Measurements from ENCODE around the gene FCER2.

Gene FCER2

DNA sequence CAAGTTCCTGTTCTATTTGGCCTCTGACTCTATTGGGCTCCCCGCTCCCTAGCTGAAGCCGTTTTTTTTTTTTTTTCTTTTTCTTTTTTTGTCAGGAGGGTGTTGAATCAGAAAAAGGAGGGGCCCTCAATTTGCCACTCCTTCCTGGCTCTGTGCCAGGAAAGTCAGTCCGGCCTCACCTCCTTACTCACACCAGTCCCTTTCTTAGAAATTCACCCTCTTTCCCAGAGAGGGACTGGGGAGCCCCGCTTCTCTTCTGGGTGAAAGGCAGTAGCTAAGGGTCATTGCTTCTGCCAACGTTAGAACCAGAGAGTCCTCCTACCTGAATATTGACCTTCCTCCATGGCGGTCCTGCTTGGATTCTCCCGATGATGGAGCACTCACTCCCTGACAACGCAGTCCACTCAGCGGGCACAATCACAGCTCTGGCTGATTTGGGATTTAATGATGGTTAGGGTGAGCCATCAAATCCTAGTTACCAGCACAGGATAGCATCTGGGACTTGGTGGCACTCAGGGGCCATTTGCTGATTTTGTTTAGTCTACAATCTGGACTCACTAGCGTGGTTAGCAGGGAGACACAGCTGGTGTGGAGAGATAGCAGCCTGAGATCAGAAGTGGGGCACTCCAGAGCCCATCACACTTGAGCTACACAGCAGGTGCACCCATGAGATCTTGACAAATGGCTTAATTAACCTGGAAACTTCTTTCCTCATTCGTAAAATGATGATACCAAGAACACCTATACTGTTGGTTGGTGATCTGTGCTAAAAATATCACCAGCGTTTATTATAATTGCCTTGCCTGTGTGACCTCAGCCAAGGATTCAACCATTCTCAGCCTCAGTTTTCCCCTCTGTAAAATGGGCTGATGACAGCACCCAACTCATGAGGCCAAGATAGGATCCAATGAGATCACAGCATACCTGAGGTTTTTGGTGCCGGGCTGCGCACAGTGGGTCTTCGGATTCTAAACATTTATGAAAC is 2.2 kb downstream of the FCER2 start:
- DNase-seq: peak; percentile 20

- DNase-seq: no peak
Observed at GRCh38 chr19:7699003-7699402, 2.9 kb downstream of the FCER2 start.

DNA sequence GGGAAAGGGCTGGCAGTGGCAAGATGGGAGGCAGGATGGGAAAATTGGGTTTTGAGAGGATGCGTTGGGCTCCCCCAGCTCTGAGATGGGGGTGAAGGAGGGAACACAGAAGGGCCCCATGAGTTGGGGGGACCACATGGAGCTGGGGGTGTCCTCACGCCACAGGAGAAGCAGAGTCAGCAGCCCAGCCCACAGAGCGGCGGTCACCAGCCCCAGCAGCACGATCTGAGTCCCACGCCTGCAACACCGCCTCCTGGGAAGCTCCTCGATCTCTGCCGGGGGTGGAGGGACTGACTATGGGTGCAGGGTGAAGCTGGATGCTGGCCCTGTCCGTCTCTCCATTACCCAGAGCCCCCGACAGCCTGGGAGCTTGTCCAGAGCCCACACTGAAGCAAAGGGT is 3.3 kb downstream of the FCER2 start:
- no peak for DNase-seq

DNA sequence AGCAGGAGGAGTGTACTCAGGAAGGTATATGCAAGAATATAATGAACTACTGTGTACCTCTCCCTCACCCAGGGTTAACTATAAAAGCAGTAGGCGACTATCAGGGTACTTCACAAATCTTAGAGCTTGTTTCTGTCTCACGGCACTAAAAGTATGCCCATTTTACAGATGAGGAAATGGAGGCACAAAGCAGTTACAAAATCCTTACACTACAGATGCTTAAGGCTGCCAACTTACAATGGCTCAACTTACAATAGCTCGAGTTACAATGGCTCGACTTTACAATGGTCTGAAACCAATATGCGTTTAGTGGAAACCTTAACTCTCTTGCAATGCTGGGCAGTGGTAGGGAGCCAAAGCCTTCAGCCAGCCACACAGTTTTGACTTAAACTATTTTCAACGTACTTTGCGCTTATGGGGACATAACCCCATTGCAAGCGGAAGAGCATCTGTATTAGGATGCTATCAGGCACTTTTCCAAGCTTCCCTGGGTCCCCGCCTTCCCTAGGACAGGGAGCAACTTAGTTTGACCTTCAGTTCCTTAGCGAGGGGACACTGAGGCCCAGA is 4.1 kb downstream of the FCER2 start:
- no peak for DNase-seq

DNA sequence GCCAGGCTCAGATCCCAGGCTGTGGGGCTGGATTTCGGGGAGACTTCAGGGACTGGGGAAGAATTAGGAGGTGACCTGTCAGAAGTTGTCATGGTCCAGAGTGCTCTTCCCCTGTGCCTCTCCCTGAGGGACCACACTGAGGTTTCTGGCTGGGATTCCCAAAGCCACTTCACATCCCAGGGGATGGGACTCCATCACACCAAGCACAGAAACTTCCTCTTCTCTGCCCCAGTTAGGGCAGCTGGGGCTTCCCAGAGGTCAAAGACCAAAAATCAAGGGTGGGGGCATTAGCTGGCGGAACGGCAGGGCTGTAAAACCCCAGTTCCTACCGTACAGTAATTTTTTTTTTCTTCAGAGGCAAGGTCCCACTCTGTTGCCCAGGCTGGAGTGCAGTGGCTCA is 7.4 kb downstream of the FCER2 start:
- no peak for DNase-seq

DNA sequence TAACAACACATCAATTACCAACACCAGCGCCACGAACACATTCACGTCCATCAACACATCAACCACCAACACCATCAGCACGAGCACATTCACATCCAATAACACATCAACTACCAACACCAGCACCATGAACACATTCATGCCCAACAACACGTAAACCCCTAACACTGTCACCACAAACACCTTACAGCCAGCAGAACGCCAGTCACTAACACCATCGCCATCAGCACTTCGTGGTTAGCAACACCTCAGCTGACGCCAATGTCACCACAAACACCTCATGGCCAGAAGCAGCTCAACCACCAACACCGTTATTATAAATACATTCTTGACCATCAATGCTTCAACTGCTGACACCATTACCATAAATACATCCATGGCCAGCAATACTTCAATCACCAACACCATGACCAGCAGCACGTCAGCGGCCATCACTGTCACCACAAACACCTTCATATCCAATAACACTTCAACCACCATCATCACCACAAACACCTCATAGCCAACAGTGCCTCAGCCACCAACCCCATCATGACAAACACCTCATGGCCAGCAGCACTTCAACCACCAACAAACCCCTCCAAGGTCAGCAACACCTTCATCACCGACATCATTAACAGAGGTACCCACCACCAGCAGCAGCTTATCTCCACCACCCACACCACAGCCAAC is 9.4 kb downstream of the FCER2 start:
- DNase-seq: no peak

- DNase-seq: no peak
Observed at GRCh38 chr19:7691497-7691896, 10.4 kb downstream of the FCER2 start.

- no peak for DNase-seq
Observed at GRCh38 chr19:7690779-7691258, 11.1 kb downstream of the FCER2 start.

DNA sequence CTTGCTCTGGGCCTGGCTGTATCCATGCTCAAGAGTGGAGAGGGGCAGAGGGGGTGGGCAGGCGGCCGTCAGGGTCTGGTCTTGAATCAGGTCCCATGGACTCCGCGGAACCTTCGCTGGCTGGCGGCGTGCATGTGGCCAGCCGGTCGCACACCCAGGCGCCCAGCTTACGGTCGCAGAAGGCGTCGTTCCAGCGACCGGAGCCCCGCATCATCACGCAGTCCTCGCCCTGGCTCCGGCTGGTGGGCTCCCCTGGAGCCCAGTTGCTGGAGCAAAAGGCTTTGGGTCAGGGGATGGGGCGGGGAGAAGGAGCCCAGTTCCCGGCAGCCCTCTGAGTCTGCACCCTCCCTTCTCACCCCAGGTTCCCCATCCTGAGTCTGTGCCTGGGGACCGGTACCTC is 12.8 kb downstream of the FCER2 start:
- no peak for DNase-seq

- no peak for DNase-seq
Observed at GRCh38 chr19:7687177-7687576, 14.8 kb downstream of the FCER2 start.

- DNase-seq: no peak
Observed at GRCh38 chr19:7685546-7686445, 16.1 kb downstream of the FCER2 start.

DNA sequence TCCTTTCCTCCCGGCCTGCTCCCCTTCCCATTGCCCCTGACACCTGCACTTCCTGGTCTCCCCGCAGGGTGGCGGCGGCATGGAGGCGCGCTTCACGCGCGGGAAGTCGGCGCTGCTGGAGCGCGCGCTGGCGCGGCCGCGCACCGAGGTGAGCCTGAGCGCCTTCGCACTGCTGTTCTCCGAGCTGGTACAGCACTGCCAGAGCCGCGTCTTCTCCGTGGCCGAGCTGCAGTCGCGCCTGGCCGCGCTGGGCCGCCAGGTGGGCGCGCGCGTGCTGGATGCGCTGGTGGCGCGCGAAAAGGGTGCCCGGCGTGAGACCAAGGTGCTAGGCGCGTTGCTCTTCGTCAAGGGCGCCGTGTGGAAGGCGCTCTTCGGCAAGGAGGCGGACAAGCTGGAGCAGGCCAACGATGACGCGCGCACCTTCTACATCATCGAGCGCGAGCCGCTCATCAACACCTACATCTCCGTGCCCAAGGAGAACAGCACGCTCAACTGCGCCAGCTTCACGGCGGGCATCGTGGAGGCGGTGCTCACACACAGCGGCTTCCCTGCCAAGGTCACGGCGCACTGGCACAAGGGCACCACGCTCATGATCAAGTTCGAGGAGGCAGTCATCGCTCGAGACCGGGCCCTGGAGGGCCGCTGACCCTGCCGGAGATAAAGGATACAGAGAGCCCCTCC is 19.6 kb downstream of the FCER2 start:
- DNase-seq: no peak

- DNase-seq: peak; percentile 78
Observed at GRCh38 chr19:7681340-7682174, 20.4 kb downstream of the FCER2 start.

- peak; percentile 87 for DNase-seq
Observed at GRCh38 chr19:7680606-7681339, 21.2 kb downstream of the FCER2 start, which contains the start of gene TRAPPC5. TSS of gene TRAPPC5 (plus strand) at chr19:7680833. CDS start at chr19:7682254, 1,421 bp downstream.

DNA sequence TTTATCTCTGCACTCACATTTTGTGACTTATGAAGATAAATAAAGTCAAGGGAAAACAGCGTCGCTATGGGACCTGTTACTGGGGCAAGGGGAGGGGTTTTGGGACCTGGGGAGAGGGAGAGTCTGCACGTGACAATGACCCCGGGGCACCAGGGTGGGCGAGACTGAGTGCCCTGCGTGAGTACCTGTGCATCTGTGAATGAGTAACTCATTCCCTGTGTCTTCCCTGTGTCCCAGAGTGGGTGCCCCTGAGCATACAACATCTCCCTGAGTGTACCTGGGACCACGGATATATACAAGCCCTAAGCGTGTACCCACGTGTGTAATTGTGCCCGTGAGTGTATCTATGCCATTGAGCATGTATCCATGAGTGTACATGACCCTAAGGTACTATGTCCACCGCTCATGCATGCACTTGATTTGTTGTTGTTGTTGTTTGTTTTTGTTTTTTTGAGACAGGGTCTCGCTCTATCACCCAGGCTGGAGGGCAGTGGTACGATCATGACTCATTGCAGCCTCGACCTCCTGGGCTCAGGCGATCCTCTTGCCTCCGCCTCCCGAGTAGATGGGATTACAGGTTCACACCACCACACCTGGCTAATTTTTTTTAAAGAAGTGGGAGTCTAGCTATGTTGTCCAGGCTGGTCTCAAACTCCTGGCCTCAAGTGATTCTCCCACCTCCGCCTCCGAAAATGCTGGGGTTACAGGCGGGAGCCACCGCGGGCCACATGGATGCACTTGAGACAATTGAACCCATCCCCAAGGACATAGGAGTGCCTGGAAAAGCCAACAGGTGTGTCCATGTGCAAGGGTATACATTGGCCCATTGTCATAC is 21.9 kb downstream of the FCER2 start:
- no peak for DNase-seq

DNA sequence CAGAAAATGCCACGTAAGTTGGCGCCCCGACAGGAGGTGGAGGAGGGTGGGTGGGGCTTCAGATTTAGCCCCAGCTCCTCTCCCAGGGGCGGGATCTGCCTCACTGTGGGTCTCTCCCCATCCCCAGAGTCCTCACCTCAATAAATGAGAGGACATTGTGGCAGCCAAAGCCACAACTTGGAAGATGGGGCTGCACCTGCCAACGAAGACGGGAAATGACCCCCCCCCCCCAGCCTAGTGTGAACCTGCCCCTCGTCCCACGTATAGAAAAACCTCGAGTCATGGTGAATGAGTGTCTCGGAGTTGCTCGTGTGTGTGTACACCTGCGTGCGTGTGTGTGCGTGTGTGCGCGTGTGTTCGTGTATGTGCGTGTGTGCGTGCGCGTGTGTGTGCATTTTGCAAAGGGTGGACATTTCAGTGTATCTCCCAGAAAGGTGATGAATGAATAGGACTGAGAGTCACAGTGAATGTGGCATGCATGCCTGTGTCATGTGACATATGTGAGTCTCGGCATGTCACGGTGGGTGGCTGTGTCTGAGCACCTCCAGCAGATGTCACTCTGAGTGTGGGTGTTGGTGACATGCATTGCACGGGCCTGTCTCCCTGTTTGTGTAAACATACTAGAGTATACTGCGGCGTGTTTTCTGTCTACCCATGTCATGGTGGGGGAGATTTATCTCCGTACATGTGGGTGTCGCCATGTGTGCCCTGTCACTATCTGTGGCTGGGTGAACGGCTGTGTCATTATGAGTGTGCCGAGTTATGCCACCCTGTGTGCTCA is 22.8 kb downstream of the FCER2 start:
- DNase-seq: peak; percentile 52

GRCh38 chr19:7677669-7678311 is 24.1 kb downstream of the FCER2 start:
- DNase-seq: no peak

- DNase-seq: no peak
Observed at GRCh38 chr19:7676854-7677253, 25.1 kb downstream of the FCER2 start, which contains the start of gene MCEMP1. TSS of gene MCEMP1 (plus strand) at chr19:7677090. CDS start at chr19:7677121, 31 bp downstream.
